B cell (primary cell): ENCODE measurements around the gene LRRIQ3. TPM values are rescaled to one million over a fixed set of nuclear protein-coding genes. Genes with fewer than 3 reads are reported as not detected.

Experiments
- ATAC-seq: fragments of 200-7000 bp; cut with Tn5 transposase; one replicate; pipeline ENCODE4 v1.10.0; 2021; ENCODE audit warnings: low read depth, mild to moderate bottlenecking, moderate number of reproducible peaks, moderate library complexity
- CTCF ChIA-PET: fragments of 350-600 bp; sonication (Branson Sonifier 250); formaldehyde crosslinking; loops from one replicate; lab custom pipeline; 2021; ENCODE audit warnings: antibody characterized with exemption, inconsistent platforms; lab: Charles Lee
- POLR2A ChIA-PET: fragments of 350-600 bp; sonication (Branson Sonifier 250); formaldehyde crosslinking; loops from one replicate; lab custom pipeline; 2021; ENCODE audit warnings: antibody characterized with exemption; lab: Charles Lee
- DNase-seq: peaks from one replicate; pipeline ENCODE4 v3.0.0; 2013
- H2AFZ ChIP-seq: 2 replicates; pipeline ENCODE4 v1.6.1; 2012; ENCODE audit warnings: mild to moderate bottlenecking, low read depth, low read length; ENCODE audit not compliant: insufficient read depth, poor library complexity, severe bottlenecking
- H3K27ac ChIP-seq, 2 donors: 1 replicate in 1 of 2; 2 replicates in 1 of 2; pipeline ENCODE4 v1.5.1; 2012 to 2013; ENCODE audit warnings: low read length in 2 of 2, mild to moderate bottlenecking in 2 of 2, moderate library complexity in 1 of 2
- H3K27me3 ChIP-seq, 4 experiments: fragments of 200-600 bp in 1 of 4; sonication (generic) in 1 of 4; replicated peaks in 1 of 4; 1 replicate in 2 of 4; 2 replicates in 2 of 4; pipeline versions ENCODE4 v1.6.1 to v1.7.0; 2013 to 2016; ENCODE audit warnings: low read length in 3 of 4, mild to moderate bottlenecking in 2 of 4, mixed read lengths in 1 of 4, moderate library complexity in 1 of 4; ENCODE audit not compliant: insufficient read depth in 4 of 4, control insufficient read depth in 3 of 4; ENCODE audit errors: control extremely low read depth in 1 of 4
- H3K36me3 ChIP-seq, 2 experiments: replicated peaks in 1 of 2; 1 replicate in 1 of 2; 2 replicates in 1 of 2; pipeline versions ENCODE4 v1.6.1 to v1.7.1; 2013; ENCODE audit warnings: low read length in 1 of 2; ENCODE audit not compliant: insufficient read depth in 2 of 2, control insufficient read depth in 1 of 2; ENCODE audit errors: control extremely low read depth in 1 of 2, extremely low read depth in 1 of 2
- H3K4me1 ChIP-seq, 2 donors: fragments of 200-600 bp in 1 of 2; sonication (generic) in 1 of 2; 1 replicate in 1 of 2; 2 replicates in 1 of 2; pipeline versions ENCODE4 v1.5.1 to v1.6.1; 2013 to 2017; ENCODE audit warnings: low read length in 2 of 2; ENCODE audit not compliant: control insufficient read depth in 2 of 2, insufficient read depth in 2 of 2
- H3K4me2 ChIP-seq: replicated peaks from 2 replicates; pipeline ENCODE3; 2012; ENCODE audit warnings: mild to moderate bottlenecking, low read depth, low read length; ENCODE audit not compliant: poor library complexity, severe bottlenecking
- H3K4me3 ChIP-seq, 5 experiments: fragments of 200-600 bp in 1 of 5; sonication (generic) in 1 of 5; 1 replicate in 3 of 5; 2 replicates in 2 of 5; pipeline versions ENCODE4 v1.5.1 to v1.7.0; 2011 to 2016; ENCODE audit warnings: low read length in 4 of 5, mild to moderate bottlenecking in 4 of 5, low read depth in 2 of 5, control low read depth in 1 of 5, moderate library complexity in 1 of 5; ENCODE audit not compliant: insufficient read depth in 1 of 5; ENCODE audit errors: control extremely low read depth in 1 of 5, extremely low read depth in 1 of 5
- H3K79me2 ChIP-seq: fragments of 200-600 bp; sonication (generic); one replicate; pipeline ENCODE4 v1.6.0; 2016; ENCODE audit warnings: low read length; ENCODE audit not compliant: control insufficient read depth, insufficient read depth
- H3K9ac ChIP-seq: fragments of 200-600 bp; sonication (generic); 2 replicates; pipeline ENCODE4 v1.6.1; 2017; ENCODE audit warnings: mild to moderate bottlenecking, low read length, moderate library complexity
- H3K9me3 ChIP-seq, 3 donors: one replicate each; pipeline versions ENCODE4 v1.6.1 to v1.7.1; 2013; ENCODE audit warnings: low read length in 2 of 3; ENCODE audit not compliant: control insufficient read depth in 2 of 3, insufficient read depth in 1 of 3; ENCODE audit errors: control extremely low read depth in 1 of 3
- H4K20me1 ChIP-seq: 2 replicates; pipeline ENCODE4 v1.6.0; 2012; ENCODE audit warnings: mild to moderate bottlenecking, low read length; ENCODE audit not compliant: insufficient read depth, control insufficient read depth, poor library complexity, severe bottlenecking
- H3K27ac Mint-ChIP-seq: one replicate; pipeline ENCODE4 v1.8.0; 2021; ENCODE audit warnings: mixed read lengths
- H3K27me3 Mint-ChIP-seq: one replicate; pipeline ENCODE4 v1.8.0; 2021; ENCODE audit warnings: mixed read lengths
- H3K4me1 Mint-ChIP-seq: one replicate; pipeline ENCODE4 v1.8.0; 2021; ENCODE audit warnings: mixed read lengths
- H3K4me3 Mint-ChIP-seq: one replicate; pipeline ENCODE4 v1.8.0; 2021; ENCODE audit warnings: mixed read lengths
- H3K9me3 Mint-ChIP-seq: one replicate; pipeline ENCODE4 v1.8.0; 2022; ENCODE audit warnings: mixed read lengths; ENCODE audit not compliant: insufficient read depth
- CTCF ChIP-seq: fragments of 200-600 bp; IDR thresholded peaks from one replicate; pipeline ENCODE4 v1.8.0; 2022; ENCODE audit warnings: antibody characterized with exemption, mild to moderate bottlenecking
- EZH2 ChIP-seq: IDR thresholded peaks from 2 replicates; pipeline ENCODE4 v1.6.1; 2012; ENCODE audit warnings: borderline replicate concordance, low read depth, mild to moderate bottlenecking, moderate library complexity, low read length; ENCODE audit not compliant: insufficient read depth, poor library complexity, severe bottlenecking
- WGBS: methylation state at CpG from one replicate; pipeline ENCODE4 v1.1.5; 2013; ENCODE audit warnings: missing lambda C conversion rate; ENCODE audit not compliant: insufficient coverage; 5-methylcytosine and 5-hydroxymethylcytosine counted together
- intact Hi-C: fragments of 100-400 bp; cut with micrococcal nuclease; formaldehyde crosslinking; loops from one replicate; pipeline ENCODE4 v1.10.0; 2022
- polyA plus RNA-seq: library from polyadenylated mRNA; depleted of rRNA; stranded (reverse); fragments of >200 nt; gene quantifications from 2 replicates; pipeline ENCODE4 v1.2.3, GENCODE V29; 2012
- total RNA-seq, 2 donors: library from RNA; stranded (reverse); fragments of 120-200 nt in 1 of 2; gene quantifications; 1 replicate in 1 of 2; 2 replicates in 1 of 2; pipeline versions ENCODE4 v1.2.3 to v1.2.4, GENCODE V29; 2013 to 2022

Gene LRRIQ3
- total and polyA plus RNA-seq, 2 donors (not counting 1 experiment from before 2014, with no cell fraction given) = 1.1 to 2.2 TPM

DNA sequence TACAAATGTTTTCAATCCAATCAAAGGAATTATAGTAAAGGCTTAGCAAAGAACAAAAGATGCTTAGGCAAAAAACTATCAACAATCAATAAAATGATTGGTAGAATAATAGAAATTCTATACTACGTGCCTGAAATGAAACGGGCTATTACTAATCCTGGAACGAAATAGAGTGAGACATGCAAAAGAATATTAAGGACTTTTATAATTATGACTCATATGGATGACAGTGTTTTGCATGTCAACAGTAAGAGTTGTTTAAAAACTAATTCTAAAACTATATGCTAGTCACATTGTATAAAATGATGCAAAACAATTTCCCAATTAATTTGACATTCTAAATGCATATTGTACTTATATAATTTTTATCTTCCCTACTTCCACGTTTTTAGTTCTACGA lies 35.6 kb downstream of the LRRIQ3 start:
- no peak overlapping the region for H3K4me2 ChIP-seq
- no CpG with 5 or more reads among the region's 5 CpGs for WGBS
- H4K20me1 ChIP-seq = no peaks in the 10 kb centered on the region
- H3K36me3 ChIP-seq = no peaks in the 10 kb centered on the region
- no peak for ATAC-seq
- TF ChIP-seq EZH2 (no peak), CTCF (no peak)
- Mint-ChIP-seq H3K4me3 (no peak overlapping the region), H3K27me3 (no peaks in the 10 kb centered on the region), H3K4me1 (no peaks in the 10 kb centered on the region), H3K27ac (no peak overlapping the region), H3K9me3 (no peaks in the 10 kb centered on the region)
- H3K27ac ChIP-seq = no peak overlapping the region
- H2AFZ ChIP-seq = no peak overlapping the region
- no peaks in the 10 kb centered on the region for H3K4me1 ChIP-seq
- H3K9me3 ChIP-seq = peaks cover 0 to under 1% (median 0%) of the 10 kb centered on the region in 3 donors
- H3K79me2 ChIP-seq = no peaks in the 10 kb centered on the region
- DNase-seq = no peak
- H3K9ac ChIP-seq = no peak overlapping the region
- ChIA-PET CTCF (no interaction called here), POLR2A (no interaction called here)
- H3K4me3 ChIP-seq = no peak overlapping the region
- no peaks in the 10 kb centered on the region for H3K27me3 ChIP-seq
- intact Hi-C loops = no loop called here

DNA sequence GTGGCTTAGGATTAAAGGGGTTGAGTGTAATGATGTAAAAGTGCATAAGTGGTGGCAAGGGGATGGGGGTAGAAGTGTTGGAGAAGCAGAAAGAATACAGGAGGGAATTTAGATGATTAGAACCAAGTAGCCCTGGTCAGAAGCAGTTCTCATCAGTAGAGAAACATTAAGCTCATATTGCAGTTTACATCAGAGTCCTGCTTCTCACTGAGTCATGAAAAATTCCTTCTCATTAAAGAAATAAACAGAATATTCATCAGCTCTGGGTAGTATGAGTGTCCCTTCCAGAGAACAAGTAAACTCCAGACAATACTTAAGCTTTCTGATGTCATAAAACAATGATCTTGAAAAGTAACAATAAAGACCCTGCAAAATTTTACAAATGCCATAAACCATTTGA lies 36.5 kb downstream of the LRRIQ3 start:
- no peaks in the 10 kb centered on the region for H4K20me1 ChIP-seq
- no peak overlapping the region for H3K9ac ChIP-seq
- H3K27ac Mint-ChIP-seq = no peak overlapping the region
- H3K79me2 ChIP-seq = no peaks in the 10 kb centered on the region
- intact Hi-C loops = no loop called here
- no peak for ATAC-seq
- ChIA-PET CTCF (no interaction called here), POLR2A (no interaction called here)
- no peaks in the 10 kb centered on the region for H3K27me3 Mint-ChIP-seq
- no peaks in the 10 kb centered on the region for H3K4me1 Mint-ChIP-seq
- H3K4me3 ChIP-seq = no peak overlapping the region
- H3K4me2 ChIP-seq = no peak overlapping the region
- H3K27ac ChIP-seq = no peak overlapping the region
- H3K9me3 ChIP-seq = no peaks in the 10 kb centered on the region
- H3K36me3 ChIP-seq = no peaks in the 10 kb centered on the region
- no peaks in the 10 kb centered on the region for H3K27me3 ChIP-seq
- no peak overlapping the region for H2AFZ ChIP-seq
- TF ChIP-seq CTCF = no peak
- TF ChIP-seq EZH2 = no peak
- H3K4me3 Mint-ChIP-seq = no peak overlapping the region
- no peak for DNase-seq
- no peaks in the 10 kb centered on the region for H3K4me1 ChIP-seq
- no peaks in the 10 kb centered on the region for H3K9me3 Mint-ChIP-seq
